Adrenal gland (tissue), 5 donors: ENCODE measurements around the gene CACNA1E.

Source experiments
- POLR2A ChIP-seq, 2 donors: fragments of 450-650 bp; IDR thresholded peaks; one replicate each; pipeline ENCODE4 v1.6.1; 2017; ENCODE audit warnings: antibody characterized with exemption in 2 of 2, mild to moderate bottlenecking in 2 of 2, moderate library complexity in 1 of 2
- TF ChIP-seq, protein P1 (sequence below), 6 experiments: fragments of 450-650 bp in 4 of 6; fragments of 200-600 bp in 2 of 6; sonication (generic) in 1 of 6; IDR thresholded peaks; 1 replicate in 5 of 6; 2 replicates in 1 of 6; pipeline versions ENCODE4 v1.5.1 to v1.8.0; 2016 to 2021; ENCODE audit warnings: antibody characterized with exemption in 6 of 6, mild to moderate bottlenecking in 2 of 6, moderate library complexity in 1 of 6
- donor health status: DM: no; HTN: no; CAD: no.

DNA sequence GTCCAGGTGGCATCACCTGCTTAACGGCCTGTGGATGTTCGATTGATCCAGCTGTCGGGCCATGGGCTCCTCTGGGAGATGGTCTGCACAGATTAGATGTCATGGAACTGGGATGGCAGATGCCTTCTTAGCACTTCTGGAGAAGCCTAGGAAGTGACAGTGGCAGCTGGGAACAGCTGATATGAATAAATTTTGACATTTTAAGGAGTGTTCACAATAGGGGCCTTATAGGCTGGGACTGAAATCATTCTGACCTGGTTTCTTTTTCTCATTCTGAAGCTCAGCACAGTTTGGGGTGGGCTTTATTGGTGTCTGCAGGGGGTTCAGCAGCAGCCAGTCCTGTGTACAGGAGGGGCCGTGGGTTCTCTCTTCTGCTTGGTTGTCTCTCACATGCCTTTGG lies 175.3 kb downstream of the CACNA1E start:
- TF ChIP-seq, protein P1, sequence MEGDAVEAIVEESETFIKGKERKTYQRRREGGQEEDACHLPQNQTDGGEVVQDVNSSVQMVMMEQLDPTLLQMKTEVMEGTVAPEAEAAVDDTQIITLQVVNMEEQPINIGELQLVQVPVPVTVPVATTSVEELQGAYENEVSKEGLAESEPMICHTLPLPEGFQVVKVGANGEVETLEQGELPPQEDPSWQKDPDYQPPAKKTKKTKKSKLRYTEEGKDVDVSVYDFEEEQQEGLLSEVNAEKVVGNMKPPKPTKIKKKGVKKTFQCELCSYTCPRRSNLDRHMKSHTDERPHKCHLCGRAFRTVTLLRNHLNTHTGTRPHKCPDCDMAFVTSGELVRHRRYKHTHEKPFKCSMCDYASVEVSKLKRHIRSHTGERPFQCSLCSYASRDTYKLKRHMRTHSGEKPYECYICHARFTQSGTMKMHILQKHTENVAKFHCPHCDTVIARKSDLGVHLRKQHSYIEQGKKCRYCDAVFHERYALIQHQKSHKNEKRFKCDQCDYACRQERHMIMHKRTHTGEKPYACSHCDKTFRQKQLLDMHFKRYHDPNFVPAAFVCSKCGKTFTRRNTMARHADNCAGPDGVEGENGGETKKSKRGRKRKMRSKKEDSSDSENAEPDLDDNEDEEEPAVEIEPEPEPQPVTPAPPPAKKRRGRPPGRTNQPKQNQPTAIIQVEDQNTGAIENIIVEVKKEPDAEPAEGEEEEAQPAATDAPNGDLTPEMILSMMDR (IDR thresholded peaks at IDR 0.05) = no peak
- TF ChIP-seq POLR2A (IDR thresholded peaks at IDR 0.05) = no peak
